ENCODE data around the gene PCIF1.
"Not testable (repeated sequence)": the region's sequence is repeated elsewhere in the genome, so short reads cannot be mapped to it uniquely, and the experiment has no call there.

PCIF1 gene

DNA sequence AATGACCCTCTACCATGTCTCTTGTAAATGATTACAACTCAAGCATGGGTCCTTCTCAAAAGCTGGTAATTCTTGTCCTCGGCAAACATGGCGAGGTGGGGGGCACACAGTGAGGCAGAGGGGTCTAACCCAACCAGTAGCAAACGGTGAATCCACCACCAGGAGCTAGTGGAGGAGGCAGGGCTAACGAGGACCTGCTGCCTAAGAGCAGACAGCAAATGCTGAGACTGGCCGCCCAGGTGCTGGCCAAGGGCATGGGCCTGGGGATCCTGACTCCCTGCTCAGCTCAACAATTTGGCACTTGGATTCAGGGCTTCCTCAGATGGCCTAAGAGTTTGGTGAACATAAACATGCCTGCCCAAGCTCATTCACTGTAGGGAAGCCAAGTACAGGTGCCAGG lies 18.4 kb downstream of the PCIF1 start:
- no peak for DNase-seq (ENCODE audit: low read depth)
- no peak overlapping the region for H3K4me3 ChIP-seq (ENCODE audit: low read length)
- TF ChIP-seq, protein P1, sequence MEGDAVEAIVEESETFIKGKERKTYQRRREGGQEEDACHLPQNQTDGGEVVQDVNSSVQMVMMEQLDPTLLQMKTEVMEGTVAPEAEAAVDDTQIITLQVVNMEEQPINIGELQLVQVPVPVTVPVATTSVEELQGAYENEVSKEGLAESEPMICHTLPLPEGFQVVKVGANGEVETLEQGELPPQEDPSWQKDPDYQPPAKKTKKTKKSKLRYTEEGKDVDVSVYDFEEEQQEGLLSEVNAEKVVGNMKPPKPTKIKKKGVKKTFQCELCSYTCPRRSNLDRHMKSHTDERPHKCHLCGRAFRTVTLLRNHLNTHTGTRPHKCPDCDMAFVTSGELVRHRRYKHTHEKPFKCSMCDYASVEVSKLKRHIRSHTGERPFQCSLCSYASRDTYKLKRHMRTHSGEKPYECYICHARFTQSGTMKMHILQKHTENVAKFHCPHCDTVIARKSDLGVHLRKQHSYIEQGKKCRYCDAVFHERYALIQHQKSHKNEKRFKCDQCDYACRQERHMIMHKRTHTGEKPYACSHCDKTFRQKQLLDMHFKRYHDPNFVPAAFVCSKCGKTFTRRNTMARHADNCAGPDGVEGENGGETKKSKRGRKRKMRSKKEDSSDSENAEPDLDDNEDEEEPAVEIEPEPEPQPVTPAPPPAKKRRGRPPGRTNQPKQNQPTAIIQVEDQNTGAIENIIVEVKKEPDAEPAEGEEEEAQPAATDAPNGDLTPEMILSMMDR (conservative IDR thresholded peaks at IDR 0.05; ENCODE audit: low read length) = no peak

DNA sequence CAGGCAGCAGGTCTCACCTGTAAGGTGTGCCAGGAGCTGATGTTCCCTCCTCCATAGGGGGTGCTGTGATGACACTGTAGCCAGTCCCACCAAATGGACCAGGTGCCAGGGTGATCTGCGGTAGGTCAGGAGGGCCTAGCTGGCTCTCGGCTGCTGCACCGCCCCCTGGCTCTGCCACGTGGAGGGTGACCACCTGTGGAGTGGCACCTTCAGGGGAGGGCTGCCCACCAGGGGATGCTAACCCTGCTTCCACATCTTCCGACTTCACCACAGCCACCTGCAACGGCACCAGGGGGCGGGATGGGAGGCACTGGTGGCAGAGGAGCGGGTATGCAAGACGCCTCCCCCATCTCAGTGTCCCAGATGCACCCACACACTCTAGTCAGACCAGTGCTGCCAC lies 19.2 kb downstream of the PCIF1 start:
- TF ChIP-seq, protein P1 (conservative IDR thresholded peaks at IDR 0.05; ENCODE audit: low read length) = no peak
- H3K4me3 ChIP-seq (ENCODE audit: low read length) = no peak overlapping the region
- DNase-seq (ENCODE audit: low read depth) = no peak

DNA sequence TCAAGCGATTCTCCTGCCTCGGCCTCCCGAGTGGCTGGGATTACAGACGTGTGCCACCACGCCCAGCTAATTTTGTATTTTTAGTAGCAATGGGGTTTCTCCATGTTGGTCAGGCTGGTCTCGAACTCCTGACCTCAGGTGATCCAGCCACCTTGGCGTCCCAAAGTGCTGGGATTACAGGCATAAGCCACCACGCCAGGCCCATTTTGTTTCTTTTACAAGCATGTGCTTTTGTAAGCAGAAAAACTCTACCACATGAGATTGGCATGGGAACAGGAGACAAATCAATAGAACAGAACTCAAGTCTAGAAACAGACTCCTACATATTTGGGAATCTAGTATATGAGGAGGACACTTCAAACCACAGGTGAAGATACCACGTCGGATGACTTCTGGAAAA lies 21.8 kb downstream of the PCIF1 start:
- H3K4me3 ChIP-seq (ENCODE audit: low read length); DNase-seq (ENCODE audit: low read depth): not testable (repeated sequence)

DNA sequence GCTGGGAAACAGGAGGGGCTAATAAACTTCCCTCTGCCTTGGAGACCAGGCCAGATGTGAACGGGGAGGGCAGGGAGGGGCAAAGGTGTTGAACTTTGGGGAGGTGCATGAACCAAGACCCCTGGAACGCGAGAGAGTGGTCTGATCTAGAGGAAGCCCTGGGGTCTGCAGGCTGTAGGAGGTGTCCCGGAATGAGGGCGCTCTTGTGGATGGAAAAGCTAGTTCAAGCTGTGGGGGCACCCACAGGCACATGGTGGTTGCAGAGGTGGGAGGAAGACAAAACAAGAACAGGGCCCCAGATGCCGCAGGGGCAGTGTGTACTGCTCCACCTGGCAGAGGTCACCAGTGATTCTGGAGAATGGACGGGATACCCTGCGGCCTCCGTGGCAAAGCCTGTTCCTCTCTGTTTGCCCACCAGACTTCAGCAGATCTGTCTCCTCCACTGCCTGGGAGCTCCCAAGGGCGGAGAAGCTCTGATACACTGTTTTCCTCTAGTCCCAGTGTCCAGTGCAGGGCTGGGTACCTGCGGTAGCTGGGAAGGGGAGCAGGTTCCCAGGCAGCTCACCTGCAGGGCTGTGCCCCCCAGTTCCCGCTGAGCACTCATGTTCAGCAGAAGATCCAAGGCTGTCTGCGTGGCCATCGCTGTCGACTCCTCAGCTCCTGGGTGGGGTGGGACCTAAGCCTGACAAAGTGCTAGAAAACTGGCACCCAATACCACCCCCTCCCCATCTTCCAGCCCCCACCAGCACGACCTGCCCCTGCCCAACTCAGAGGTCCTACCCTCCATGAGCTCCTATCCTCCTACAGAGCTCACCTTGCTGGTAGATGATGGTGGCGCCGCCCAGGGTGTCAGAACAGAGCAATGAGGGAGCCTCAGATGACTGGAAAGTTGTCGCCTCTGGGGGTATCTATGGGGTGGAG lies 22.8 kb downstream of the PCIF1 start:
- no peak for DNase-seq (ENCODE audit: low read depth)
- no peak overlapping the region for H3K4me3 ChIP-seq (ENCODE audit: low read length)
- TF ChIP-seq, protein P1 (conservative IDR thresholded peaks at IDR 0.05; ENCODE audit: low read length) = no peak

DNA sequence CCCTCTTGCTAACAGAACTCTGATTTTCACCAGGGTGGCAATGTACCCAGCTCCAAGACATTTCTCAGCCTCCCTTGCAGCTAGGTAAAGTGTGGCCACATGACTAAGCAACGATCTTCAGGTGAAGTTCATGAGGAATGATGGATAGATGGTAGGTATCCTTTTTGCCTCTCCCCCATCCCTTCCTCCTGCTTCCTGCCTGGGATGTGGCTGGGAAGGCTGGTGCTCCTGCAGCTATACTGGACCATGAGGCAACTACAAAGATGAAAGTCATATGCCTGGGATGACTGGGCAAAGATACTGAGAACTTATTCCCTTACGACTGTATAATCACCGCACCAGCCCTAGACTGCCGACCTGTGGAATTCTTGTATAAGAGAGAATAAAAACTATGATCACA lies 24.1 kb downstream of the PCIF1 start:
- H3K4me3 ChIP-seq (ENCODE audit: low read length) = no peak overlapping the region
- TF ChIP-seq, protein P1 (conservative IDR thresholded peaks at IDR 0.05; ENCODE audit: low read length) = no peak
- no peak for DNase-seq (ENCODE audit: low read depth)

DNA sequence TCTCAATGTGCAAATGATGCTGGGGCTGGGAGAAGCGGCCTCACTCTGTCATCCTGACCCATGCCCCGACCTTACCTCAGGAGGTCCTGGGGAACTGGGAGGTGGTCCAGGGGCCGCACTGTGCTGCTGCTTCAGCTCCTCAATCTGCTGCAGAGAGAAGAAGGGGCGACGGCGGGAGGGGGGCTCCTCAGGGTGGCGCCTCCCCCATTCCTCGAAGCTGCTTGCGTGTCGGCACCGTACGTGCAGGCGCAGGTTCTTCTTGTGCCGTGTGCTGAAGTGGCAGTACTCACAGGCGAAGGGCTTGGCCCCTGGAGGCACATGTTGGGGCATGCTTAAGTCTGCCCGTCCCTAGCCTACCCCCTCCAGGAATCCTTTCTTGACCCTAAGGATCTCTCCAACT lies 24.6 kb downstream of the PCIF1 start:
- no peak overlapping the region for H3K4me3 ChIP-seq (ENCODE audit: low read length)
- TF ChIP-seq, protein P1 (conservative IDR thresholded peaks at IDR 0.05; ENCODE audit: low read length) = no peak
- no peak for DNase-seq (ENCODE audit: low read depth)

DNA sequence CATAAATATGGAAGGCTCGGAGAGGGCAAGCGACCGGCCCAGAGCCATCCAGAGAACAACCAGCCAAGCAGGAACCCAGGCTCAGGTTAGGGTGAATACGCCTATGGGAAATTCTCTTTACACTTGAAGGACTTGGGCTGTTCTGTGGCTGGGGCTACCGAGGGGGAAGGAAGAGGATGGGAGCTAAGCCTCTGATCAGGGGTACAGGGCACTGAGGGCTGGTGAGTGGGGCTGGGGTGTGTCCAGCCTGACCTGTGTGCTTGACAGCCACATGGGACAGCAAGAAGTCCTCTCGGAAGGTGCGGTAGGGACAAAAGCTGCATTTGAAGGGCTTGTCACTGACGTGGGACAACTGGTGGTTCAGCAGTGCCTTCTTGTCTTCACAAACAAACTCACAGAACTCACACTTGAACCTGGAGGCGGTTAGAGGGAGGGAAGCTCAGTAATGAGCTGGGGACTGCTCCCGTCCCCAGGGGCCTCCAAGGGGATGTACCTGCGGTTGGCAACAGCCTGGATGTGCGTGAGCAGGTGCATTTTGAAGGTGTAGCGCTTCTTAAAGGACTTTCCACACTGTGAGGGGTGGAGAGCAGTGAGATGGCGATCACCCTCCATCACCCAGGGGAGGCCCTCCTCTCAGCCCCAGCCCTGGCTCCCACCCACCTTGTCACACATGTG lies 25.6 kb downstream of the PCIF1 start:
- TF ChIP-seq, protein P1 (conservative IDR thresholded peaks at IDR 0.05; ENCODE audit: low read length) = no peak
- no peak overlapping the region for H3K4me3 ChIP-seq (ENCODE audit: low read length)
- no peak for DNase-seq (ENCODE audit: low read depth)
